Measurements from ENCODE around the gene PCDHB10.
"Not testable (repeated sequence)": the region's sequence is repeated elsewhere in the genome, so short reads cannot be mapped to it uniquely, and the experiment has no call there.

Gene PCDHB10

DNA sequence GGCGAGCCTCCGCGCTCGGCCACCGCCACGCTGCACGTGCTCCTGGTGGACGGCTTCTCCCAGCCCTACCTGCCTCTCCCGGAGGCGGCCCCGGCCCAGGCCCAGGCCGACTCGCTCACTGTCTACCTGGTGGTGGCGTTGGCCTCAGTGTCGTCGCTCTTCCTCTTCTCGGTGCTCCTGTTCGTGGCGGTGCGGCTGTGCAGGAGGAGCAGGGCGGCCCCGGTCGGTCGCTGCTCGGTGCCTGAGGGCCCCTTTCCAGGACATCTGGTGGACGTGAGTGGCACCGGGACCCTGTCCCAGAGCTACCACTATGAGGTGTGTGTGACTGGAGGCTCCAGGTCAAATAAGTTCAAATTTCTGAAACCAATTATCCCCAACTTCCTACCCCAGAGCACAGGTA lies 18.7 kb downstream of the PCDHB10 start:
- H3K4me3 ChIP-seq (ENCODE audit: insufficient read depth, low read depth, low read length); H3K36me3 ChIP-seq (ENCODE audit: control insufficient read depth, insufficient read depth, low read length); H3K27me3 ChIP-seq (ENCODE audit: control insufficient read depth, insufficient read depth, low read length, poor library complexity, severe bottlenecking); H3K4me1 ChIP-seq (ENCODE audit: control insufficient read depth, insufficient read depth, low read length); H3K27ac ChIP-seq (ENCODE audit: insufficient read depth, low read depth, low read length, poor library complexity, severe bottlenecking); H3K9me3 ChIP-seq (ENCODE audit: control insufficient read depth, low read length): not testable (repeated sequence)
- WGBS, 2 experiments: 95 to 97% methylated on average over 23 to 24 of the region's 27 CpGs

DNA sequence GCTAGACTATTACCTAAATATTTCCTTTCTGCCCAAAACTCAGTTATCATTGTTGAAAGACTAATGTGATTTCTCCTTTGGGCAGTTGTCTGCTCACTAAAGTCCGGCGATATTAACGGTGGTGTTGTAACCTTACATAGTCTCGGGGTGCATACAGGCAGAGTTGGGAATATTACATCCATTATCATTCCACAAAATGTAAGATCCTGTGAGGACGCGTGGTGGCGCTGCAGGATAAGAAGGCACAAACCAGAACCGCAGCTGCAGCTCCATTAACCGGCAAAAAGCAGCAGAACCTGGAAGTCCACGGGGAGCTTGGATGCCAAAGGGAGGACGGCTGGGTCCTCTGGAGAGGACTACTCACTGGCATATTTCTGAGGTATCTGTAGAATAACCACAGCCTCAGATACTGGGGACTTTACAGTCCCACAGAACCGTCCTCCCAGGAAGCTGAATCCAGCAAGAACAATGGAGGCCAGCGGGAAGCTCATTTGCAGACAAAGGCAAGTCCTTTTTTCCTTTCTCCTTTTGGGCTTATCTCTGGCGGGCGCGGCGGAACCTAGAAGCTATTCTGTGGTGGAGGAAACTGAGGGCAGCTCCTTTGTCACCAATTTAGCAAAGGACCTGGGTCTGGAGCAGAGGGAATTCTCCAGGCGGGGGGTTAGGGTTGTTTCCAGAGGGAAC lies 21.6 kb downstream of the PCDHB10 start, which contains the start of gene PCDHB13:
TSS of gene PCDHB13 (plus strand) at position 264 of the 684 bp plus-strand sequence. CDS start at position 469, 205 bp downstream.
- 66 to 83% methylated on average over 9 to 13 of the region's 18 CpGs for WGBS, 2 experiments
- not testable (repeated sequence) for H3K4me3 ChIP-seq (ENCODE audit: insufficient read depth, low read depth, low read length); H3K27ac ChIP-seq (ENCODE audit: insufficient read depth, low read depth, low read length, poor library complexity, severe bottlenecking); H3K9me3 ChIP-seq (ENCODE audit: control insufficient read depth, low read length); H3K27me3 ChIP-seq (ENCODE audit: control insufficient read depth, insufficient read depth, low read length, poor library complexity, severe bottlenecking); H3K36me3 ChIP-seq (ENCODE audit: control insufficient read depth, insufficient read depth, low read length); H3K4me1 ChIP-seq (ENCODE audit: control insufficient read depth, insufficient read depth, low read length)

- H3K27me3 ChIP-seq (ENCODE audit: control insufficient read depth, insufficient read depth, low read length, poor library complexity, severe bottlenecking); H3K36me3 ChIP-seq (ENCODE audit: control insufficient read depth, insufficient read depth, low read length); H3K27ac ChIP-seq (ENCODE audit: insufficient read depth, low read depth, low read length, poor library complexity, severe bottlenecking); H3K4me1 ChIP-seq (ENCODE audit: control insufficient read depth, insufficient read depth, low read length); H3K4me3 ChIP-seq (ENCODE audit: insufficient read depth, low read depth, low read length); H3K9me3 ChIP-seq (ENCODE audit: control insufficient read depth, low read length): not testable (repeated sequence)
- WGBS, 2 experiments: 92 to 93% methylated on average over 7 to 8 of the region's 12 CpGs
Observed at GRCh38 chr5:141214583-141214982, 22.4 kb downstream of the PCDHB10 start.

DNA sequence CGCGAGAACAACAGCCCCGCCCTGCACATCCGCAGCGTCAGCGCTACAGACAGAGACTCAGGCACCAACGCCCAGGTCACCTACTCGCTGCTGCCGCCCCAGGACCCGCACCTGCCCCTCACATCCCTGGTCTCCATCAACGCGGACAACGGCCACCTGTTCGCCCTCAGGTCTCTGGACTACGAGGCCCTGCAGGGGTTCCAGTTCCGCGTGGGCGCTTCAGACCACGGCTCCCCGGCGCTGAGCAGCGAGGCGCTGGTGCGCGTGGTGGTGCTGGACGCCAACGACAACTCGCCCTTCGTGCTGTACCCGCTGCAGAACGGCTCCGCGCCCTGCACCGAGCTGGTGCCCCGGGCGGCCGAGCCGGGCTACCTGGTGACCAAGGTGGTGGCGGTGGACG lies 23.4 kb downstream of the PCDHB10 start:
- not testable (repeated sequence) for H3K27ac ChIP-seq (ENCODE audit: insufficient read depth, low read depth, low read length, poor library complexity, severe bottlenecking); H3K4me1 ChIP-seq (ENCODE audit: control insufficient read depth, insufficient read depth, low read length); H3K27me3 ChIP-seq (ENCODE audit: control insufficient read depth, insufficient read depth, low read length, poor library complexity, severe bottlenecking); H3K9me3 ChIP-seq (ENCODE audit: control insufficient read depth, low read length); H3K36me3 ChIP-seq (ENCODE audit: control insufficient read depth, insufficient read depth, low read length); H3K4me3 ChIP-seq (ENCODE audit: insufficient read depth, low read depth, low read length)
- 91 to 95% methylated on average over 28 to 30 of the region's 40 CpGs for WGBS, 2 experiments

DNA sequence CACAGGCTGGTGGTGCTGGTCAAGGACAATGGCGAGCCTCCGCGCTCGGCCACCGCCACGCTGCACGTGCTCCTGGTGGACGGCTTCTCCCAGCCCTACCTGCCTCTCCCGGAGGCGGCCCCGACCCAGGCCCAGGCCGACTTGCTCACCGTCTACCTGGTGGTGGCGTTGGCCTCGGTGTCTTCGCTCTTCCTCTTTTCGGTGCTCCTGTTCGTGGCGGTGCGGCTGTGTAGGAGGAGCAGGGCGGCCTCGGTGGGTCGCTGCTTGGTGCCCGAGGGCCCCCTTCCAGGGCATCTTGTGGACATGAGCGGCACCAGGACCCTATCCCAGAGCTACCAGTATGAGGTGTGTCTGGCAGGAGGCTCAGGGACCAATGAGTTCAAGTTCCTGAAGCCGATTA lies 23.9 kb downstream of the PCDHB10 start:
- H3K4me1 ChIP-seq (ENCODE audit: control insufficient read depth, insufficient read depth, low read length); H3K27me3 ChIP-seq (ENCODE audit: control insufficient read depth, insufficient read depth, low read length, poor library complexity, severe bottlenecking); H3K4me3 ChIP-seq (ENCODE audit: insufficient read depth, low read depth, low read length); H3K27ac ChIP-seq (ENCODE audit: insufficient read depth, low read depth, low read length, poor library complexity, severe bottlenecking); H3K36me3 ChIP-seq (ENCODE audit: control insufficient read depth, insufficient read depth, low read length); H3K9me3 ChIP-seq (ENCODE audit: control insufficient read depth, low read length): not testable (repeated sequence)
- 93 to 94% methylated on average over 18 to 21 of the region's 26 CpGs for WGBS, 2 experiments

DNA sequence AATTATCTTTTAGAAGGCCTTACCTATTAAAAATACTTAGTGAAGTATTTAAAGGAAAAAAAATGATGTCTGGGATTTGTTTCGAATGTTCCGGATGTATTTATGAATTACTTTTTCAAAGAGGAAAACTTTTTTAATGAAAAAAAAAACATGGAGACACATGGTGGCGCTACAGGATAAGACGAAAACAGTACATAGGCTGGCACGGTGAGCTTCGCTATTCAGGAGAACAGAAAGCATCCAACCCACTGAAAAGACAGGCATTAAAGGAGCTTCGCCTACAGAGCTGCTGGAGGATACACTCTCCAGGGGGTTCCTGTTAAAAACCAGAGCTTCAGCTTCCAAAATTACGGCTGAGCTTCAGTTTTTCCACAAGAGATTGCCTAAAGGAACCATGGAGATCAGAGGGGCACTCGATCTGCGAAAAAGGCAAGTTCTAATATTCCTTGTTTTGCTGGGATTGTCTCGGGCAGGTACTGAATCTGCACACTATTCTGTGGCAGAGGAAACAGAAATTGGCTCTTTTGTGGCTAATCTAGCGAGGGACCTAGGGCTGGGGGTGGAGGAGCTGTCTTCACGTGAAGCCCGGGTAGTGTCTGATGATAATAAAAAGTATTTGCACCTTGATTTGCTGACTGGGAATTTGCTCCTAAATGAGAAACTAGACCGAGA lies 31.1 kb downstream of the PCDHB10 start, which contains the start of gene PCDHB14:
TSS of gene PCDHB14 (plus strand) at position 232 of the 672 bp plus-strand sequence. CDS start at position 395, 163 bp downstream.
- H3K36me3 ChIP-seq (ENCODE audit: control insufficient read depth, insufficient read depth, low read length): no peaks in the 10 kb centered on the region
- no peaks in the 10 kb centered on the region for H3K9me3 ChIP-seq (ENCODE audit: control insufficient read depth, low read length)
- no peak within 1 kb of the TSS for H3K27ac ChIP-seq (ENCODE audit: insufficient read depth, low read depth, low read length, poor library complexity, severe bottlenecking)
- peak within 1 kb of the TSS; percentile 14 for H3K4me3 ChIP-seq (ENCODE audit: insufficient read depth, low read depth, low read length)
- WGBS, 2 experiments: 46 to 47% methylated on average over 15 of the region's 15 CpGs
- no peaks in the 10 kb centered on the region for H3K4me1 ChIP-seq (ENCODE audit: control insufficient read depth, insufficient read depth, low read length)
- no peaks in the 10 kb centered on the region for H3K27me3 ChIP-seq (ENCODE audit: control insufficient read depth, insufficient read depth, low read length, poor library complexity, severe bottlenecking)

DNA sequence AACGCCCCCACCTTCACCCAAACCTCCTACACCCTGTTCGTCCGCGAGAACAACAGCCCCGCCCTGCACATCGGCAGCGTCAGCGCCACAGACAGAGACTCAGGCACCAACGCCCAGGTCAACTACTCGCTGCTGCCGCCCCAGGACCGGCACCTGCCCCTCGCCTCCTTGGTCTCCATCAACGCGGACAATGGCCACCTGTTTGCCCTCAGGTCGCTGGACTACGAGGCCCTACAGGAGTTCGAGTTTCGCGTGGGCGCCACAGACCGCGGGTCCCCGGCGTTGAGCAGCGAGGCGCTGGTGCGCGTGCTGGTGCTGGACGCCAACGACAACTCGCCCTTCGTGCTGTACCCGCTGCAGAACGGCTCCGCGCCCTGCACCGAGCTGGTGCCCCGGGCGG lies 32.7 kb downstream of the PCDHB10 start:
- WGBS, 2 experiments: 94% methylated on average over 27 to 29 of the region's 40 CpGs
- H3K9me3 ChIP-seq (ENCODE audit: control insufficient read depth, low read length): not testable (repeated sequence)

DNA sequence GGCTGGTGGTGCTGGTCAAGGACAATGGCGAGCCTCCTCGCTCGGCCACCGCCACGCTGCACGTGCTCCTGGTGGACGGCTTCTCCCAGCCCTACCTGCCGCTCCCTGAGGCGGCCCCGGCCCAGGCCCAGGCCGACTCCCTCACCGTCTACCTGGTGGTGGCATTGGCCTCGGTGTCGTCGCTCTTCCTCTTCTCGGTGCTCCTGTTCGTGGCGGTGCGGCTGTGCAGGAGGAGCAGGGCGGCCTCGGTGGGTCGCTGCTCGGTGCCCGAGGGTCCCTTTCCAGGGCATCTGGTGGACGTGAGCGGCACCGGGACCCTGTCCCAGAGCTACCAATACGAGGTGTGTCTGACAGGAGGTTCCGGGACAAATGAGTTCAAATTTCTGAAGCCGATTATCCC lies 33.3 kb downstream of the PCDHB10 start:
- H3K27ac ChIP-seq (ENCODE audit: insufficient read depth, low read depth, low read length, poor library complexity, severe bottlenecking); H3K4me3 ChIP-seq (ENCODE audit: insufficient read depth, low read depth, low read length); H3K9me3 ChIP-seq (ENCODE audit: control insufficient read depth, low read length); H3K4me1 ChIP-seq (ENCODE audit: control insufficient read depth, insufficient read depth, low read length); H3K36me3 ChIP-seq (ENCODE audit: control insufficient read depth, insufficient read depth, low read length); H3K27me3 ChIP-seq (ENCODE audit: control insufficient read depth, insufficient read depth, low read length, poor library complexity, severe bottlenecking): not testable (repeated sequence)
- 95 to 98% methylated on average over 25 to 27 of the region's 30 CpGs for WGBS, 2 experiments

More for the DNA sequence above, 32.7 kb downstream of the PCDHB10 start:
- not testable (repeated sequence) for H3K4me3 ChIP-seq (ENCODE audit: insufficient read depth, low read depth, low read length); H3K27me3 ChIP-seq (ENCODE audit: control insufficient read depth, insufficient read depth, low read length, poor library complexity, severe bottlenecking); H3K36me3 ChIP-seq (ENCODE audit: control insufficient read depth, insufficient read depth, low read length); H3K4me1 ChIP-seq (ENCODE audit: control insufficient read depth, insufficient read depth, low read length); H3K27ac ChIP-seq (ENCODE audit: insufficient read depth, low read depth, low read length, poor library complexity, severe bottlenecking)

GRCh38 chr5:141234109-141234667 lies 42.0 kb downstream of the PCDHB10 start:
- H3K4me3 ChIP-seq (ENCODE audit: insufficient read depth, low read depth, low read length): no peak overlapping the region
- no peaks in the 10 kb centered on the region for H3K4me1 ChIP-seq (ENCODE audit: control insufficient read depth, insufficient read depth, low read length)
- H3K27me3 ChIP-seq (ENCODE audit: control insufficient read depth, insufficient read depth, low read length, poor library complexity, severe bottlenecking): no peaks in the 10 kb centered on the region
- H3K36me3 ChIP-seq (ENCODE audit: control insufficient read depth, insufficient read depth, low read length): no peaks in the 10 kb centered on the region
- peaks cover 6% of the 10 kb centered on the region for H3K9me3 ChIP-seq (ENCODE audit: control insufficient read depth, low read length)
- no peak overlapping the region for H3K27ac ChIP-seq (ENCODE audit: insufficient read depth, low read depth, low read length, poor library complexity, severe bottlenecking)
- WGBS, 2 experiments: 87 to 90% methylated on average over 14 to 15 of the region's 15 CpGs

GRCh38 chr5:141235922-141236321 lies 43.8 kb downstream of the PCDHB10 start:
- not testable (repeated sequence) for H3K27ac ChIP-seq (ENCODE audit: insufficient read depth, low read depth, low read length, poor library complexity, severe bottlenecking); H3K36me3 ChIP-seq (ENCODE audit: control insufficient read depth, insufficient read depth, low read length); H3K27me3 ChIP-seq (ENCODE audit: control insufficient read depth, insufficient read depth, low read length, poor library complexity, severe bottlenecking); H3K4me1 ChIP-seq (ENCODE audit: control insufficient read depth, insufficient read depth, low read length); H3K9me3 ChIP-seq (ENCODE audit: control insufficient read depth, low read length); H3K4me3 ChIP-seq (ENCODE audit: insufficient read depth, low read depth, low read length)
- 93 to 97% methylated on average over 40 of the region's 40 CpGs for WGBS, 2 experiments

Measured in ectodermal cell (in vitro differentiated cells).